ENCODE data around the gene RERE.

The RERE gene

GRCh38 chr1:8404460-8405370 is 412.7 kb downstream of the RERE start:
- DNase-seq (ENCODE audit: low read depth in 2 of 2): no peak

GRCh38 chr1:8402109-8402710 is 415.2 kb downstream of the RERE start:
- DNase-seq (ENCODE audit: low read depth in 2 of 2): no peak

GRCh38 chr1:8398677-8399076 is 418.8 kb downstream of the RERE start:
- DNase-seq (ENCODE audit: low read depth in 2 of 2): no peak

GRCh38 chr1:8398086-8398485 is 419.4 kb downstream of the RERE start:
- DNase-seq (ENCODE audit: low read depth in 2 of 2): no peak

GRCh38 chr1:8397511-8397910 is 419.9 kb downstream of the RERE start:
- DNase-seq (ENCODE audit: low read depth in 2 of 2): no peak

GRCh38 chr1:8396786-8397406 is 420.5 kb downstream of the RERE start:
- peak; percentile 91 to 92 for DNase-seq (ENCODE audit: low read depth in 2 of 2)

- DNase-seq (ENCODE audit: low read depth in 2 of 2): peak in 1 of 2 experiments; percentile 37
Measured at GRCh38 chr1:8396083-8396785, 421.2 kb downstream of the RERE start.

- no peak for DNase-seq (ENCODE audit: low read depth in 2 of 2)
Measured at GRCh38 chr1:8395433-8395866, 422.0 kb downstream of the RERE start.

GRCh38 chr1:8394456-8395321 is 422.8 kb downstream of the RERE start:
- DNase-seq (ENCODE audit: low read depth in 2 of 2): no peak

GRCh38 chr1:8392522-8392921 is 424.9 kb downstream of the RERE start:
- DNase-seq (ENCODE audit: low read depth in 2 of 2): no peak

- DNase-seq (ENCODE audit: low read depth in 2 of 2): no peak
Measured at GRCh38 chr1:8390707-8391106, 426.7 kb downstream of the RERE start.

GRCh38 chr1:8389958-8390535 is 427.4 kb downstream of the RERE start:
- no peak for DNase-seq (ENCODE audit: low read depth in 2 of 2)

GRCh38 chr1:8388732-8389562 is 428.5 kb downstream of the RERE start:
- DNase-seq (ENCODE audit: low read depth in 2 of 2): no peak

- DNase-seq (ENCODE audit: low read depth in 2 of 2): no peak
Measured at GRCh38 chr1:8386247-8386646, 431.2 kb downstream of the RERE start.

- no peak for DNase-seq (ENCODE audit: low read depth in 2 of 2)
Measured at GRCh38 chr1:8384577-8384976, 432.9 kb downstream of the RERE start.

GRCh38 chr1:8384088-8384487 is 433.4 kb downstream of the RERE start:
- DNase-seq (ENCODE audit: low read depth in 2 of 2): no peak

- DNase-seq (ENCODE audit: low read depth in 2 of 2): no peak
Measured at GRCh38 chr1:8382608-8383505, 434.6 kb downstream of the RERE start.

- no peak for DNase-seq (ENCODE audit: low read depth in 2 of 2)
Measured at GRCh38 chr1:8382051-8382505, 435.4 kb downstream of the RERE start.

GRCh38 chr1:8381618-8382017 is 435.8 kb downstream of the RERE start:
- DNase-seq (ENCODE audit: low read depth in 2 of 2): no peak
